ENCODE data around the gene COL6A2. TPM values are rescaled to one million over a fixed set of nuclear protein-coding genes. Genes with fewer than 3 reads are reported as not detected.

Gene COL6A2
- total RNA-seq, 1 experiment from 2014 or later = 22.0 TPM

- Histone ChIP-seq H3K9me3 (ENCODE audit: insufficient read depth, low read depth) (no peaks in the 10 kb centered on the region), H4K20me1 (ENCODE audit: insufficient read depth) (no peaks in the 10 kb centered on the region), H3K27me3 (ENCODE audit: insufficient read depth, low read depth) (no peaks in the 10 kb centered on the region), H3K36me3 (ENCODE audit: low read depth) (no peaks in the 10 kb centered on the region), H3K4me2 (no peak overlapping the region), H3K4me3 (no peak overlapping the region), H2AFZ (no peak overlapping the region), H3K79me2 (ENCODE audit: low read depth) (0 out of 2 replicates have a peak, but pooled peaks cover 1% of the 10 kb centered on the region), H3K9me2 (ENCODE audit: insufficient read depth) (no peaks in the 10 kb centered on the region), H3K4me1 (replicated peaks; ENCODE audit: insufficient read depth) (no peaks in the 10 kb centered on the region), H3F3A (ENCODE audit: insufficient read depth, low read depth) (no peaks in the 10 kb centered on the region), H3K27ac (no peak overlapping the region)
- DNase-seq = no peak
- TF ChIP-seq, protein P1, sequence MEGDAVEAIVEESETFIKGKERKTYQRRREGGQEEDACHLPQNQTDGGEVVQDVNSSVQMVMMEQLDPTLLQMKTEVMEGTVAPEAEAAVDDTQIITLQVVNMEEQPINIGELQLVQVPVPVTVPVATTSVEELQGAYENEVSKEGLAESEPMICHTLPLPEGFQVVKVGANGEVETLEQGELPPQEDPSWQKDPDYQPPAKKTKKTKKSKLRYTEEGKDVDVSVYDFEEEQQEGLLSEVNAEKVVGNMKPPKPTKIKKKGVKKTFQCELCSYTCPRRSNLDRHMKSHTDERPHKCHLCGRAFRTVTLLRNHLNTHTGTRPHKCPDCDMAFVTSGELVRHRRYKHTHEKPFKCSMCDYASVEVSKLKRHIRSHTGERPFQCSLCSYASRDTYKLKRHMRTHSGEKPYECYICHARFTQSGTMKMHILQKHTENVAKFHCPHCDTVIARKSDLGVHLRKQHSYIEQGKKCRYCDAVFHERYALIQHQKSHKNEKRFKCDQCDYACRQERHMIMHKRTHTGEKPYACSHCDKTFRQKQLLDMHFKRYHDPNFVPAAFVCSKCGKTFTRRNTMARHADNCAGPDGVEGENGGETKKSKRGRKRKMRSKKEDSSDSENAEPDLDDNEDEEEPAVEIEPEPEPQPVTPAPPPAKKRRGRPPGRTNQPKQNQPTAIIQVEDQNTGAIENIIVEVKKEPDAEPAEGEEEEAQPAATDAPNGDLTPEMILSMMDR (conservative IDR thresholded peaks at IDR 0.05) = no peak
- no peak for TF ChIP-seq EZH2 (IDR thresholded peaks at IDR 0.05; ENCODE audit: low read depth)
- POLR2A ChIA-PET (ENCODE audit: unreplicated experiment) = no interaction called here
- intact Hi-C loops (cut with micrococcal nuclease; ENCODE audit: unreplicated experiment) = no loop called here
- CTCF ChIA-PET = no interaction called here
- no TSS peak for BruUV-seq (replicated peaks)
Observed at GRCh38 chr21:46108827-46109312, 11.0 kb downstream of the COL6A2 start.

DNA sequence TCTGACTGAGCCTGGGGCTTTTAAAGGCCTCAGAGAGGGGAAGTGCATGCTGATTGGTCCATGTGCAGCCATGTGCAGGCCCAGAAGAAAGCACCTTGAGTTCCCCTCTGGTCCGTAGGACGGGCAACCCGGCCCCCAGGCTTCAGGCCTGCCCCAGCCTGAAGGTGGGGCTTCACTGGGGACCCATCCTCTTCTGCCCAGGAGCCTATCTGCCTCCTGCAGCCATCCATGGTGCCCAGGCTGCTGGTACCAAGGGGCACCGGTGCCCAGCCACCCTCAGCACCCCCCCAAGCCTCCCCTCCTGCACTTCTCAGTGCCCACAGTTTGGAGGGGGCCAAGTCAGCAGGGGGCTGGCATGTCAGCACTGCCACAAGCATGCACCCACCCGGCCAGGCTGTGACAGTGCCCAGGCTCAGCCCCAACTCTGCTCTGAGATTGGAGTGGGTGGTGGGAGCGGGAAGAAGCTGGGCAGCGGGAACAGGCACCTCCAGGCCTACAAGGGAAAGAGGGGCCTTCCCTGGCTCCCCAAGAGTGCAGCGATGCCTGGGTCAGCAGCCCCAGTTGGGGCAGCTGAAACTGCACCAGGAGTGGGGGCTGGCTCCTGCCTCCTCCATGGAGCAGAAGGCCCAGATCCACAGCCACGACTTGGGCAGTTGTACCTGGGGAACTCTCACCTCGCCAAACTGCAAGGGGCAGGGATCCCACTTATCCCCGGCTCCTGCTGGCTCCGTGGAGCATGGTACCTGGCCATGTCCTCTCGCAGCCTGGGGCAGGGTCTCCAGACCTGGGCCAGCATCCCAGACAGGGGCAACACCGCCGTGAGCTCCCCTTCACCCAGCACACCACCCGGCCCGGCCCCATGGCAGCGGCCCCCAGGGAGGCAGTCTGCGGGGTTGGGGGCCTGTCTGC, 11.7 kb downstream of the COL6A2 start:
- no peaks in the 10 kb centered on the region for H4K20me1 ChIP-seq (ENCODE audit: insufficient read depth)
- ChIA-PET CTCF (no interaction called here), POLR2A (ENCODE audit: unreplicated experiment) (no interaction called here)
- H3F3A ChIP-seq (ENCODE audit: insufficient read depth, low read depth) = no peaks in the 10 kb centered on the region
- no peak overlapping the region for H3K4me2 ChIP-seq
- H3K36me3 ChIP-seq (ENCODE audit: low read depth) = no peaks in the 10 kb centered on the region; the same call in 1 of the 2 replicates
- H3K4me1 ChIP-seq (replicated peaks; ENCODE audit: insufficient read depth) = no peaks in the 10 kb centered on the region
- H3K79me2 ChIP-seq (ENCODE audit: low read depth) = no peaks in the 10 kb centered on the region
- no peak overlapping the region for H3K27ac ChIP-seq
- no TSS peak for BruUV-seq (replicated peaks)
- H3K4me3 ChIP-seq = no peak overlapping the region
- H2AFZ ChIP-seq = no peak overlapping the region
- no peaks in the 10 kb centered on the region for H3K27me3 ChIP-seq (ENCODE audit: insufficient read depth, low read depth)
- H3K9me3 ChIP-seq (ENCODE audit: insufficient read depth, low read depth) = no peaks in the 10 kb centered on the region
- H3K9me2 ChIP-seq (ENCODE audit: insufficient read depth) = no peaks in the 10 kb centered on the region
- no peak for DNase-seq
- TF ChIP-seq, protein P1 (conservative IDR thresholded peaks at IDR 0.05) = no peak
- TF ChIP-seq EZH2 (IDR thresholded peaks at IDR 0.05; ENCODE audit: low read depth) = no peak
- intact Hi-C loops (cut with micrococcal nuclease; ENCODE audit: unreplicated experiment) = no loop called here

GRCh38 chr21:46110499-46111192, 12.7 kb downstream of the COL6A2 start:
- no peaks in the 10 kb centered on the region for H4K20me1 ChIP-seq (ENCODE audit: insufficient read depth)
- H3K9me3 ChIP-seq (ENCODE audit: insufficient read depth, low read depth) = no peaks in the 10 kb centered on the region
- H3K9me2 ChIP-seq (ENCODE audit: insufficient read depth) = no peaks in the 10 kb centered on the region
- ChIA-PET CTCF (no interaction called here), POLR2A (ENCODE audit: unreplicated experiment) (no interaction called here)
- H3K4me2 ChIP-seq = no peak overlapping the region
- H3K4me3 ChIP-seq = no peak overlapping the region
- no peak for TF ChIP-seq EZH2 (IDR thresholded peaks at IDR 0.05; ENCODE audit: low read depth)
- TF ChIP-seq, protein P1 (conservative IDR thresholded peaks at IDR 0.05) = no peak
- no peaks in the 10 kb centered on the region for H3F3A ChIP-seq (ENCODE audit: insufficient read depth, low read depth)
- H2AFZ ChIP-seq = no peak overlapping the region
- no peak for DNase-seq
- H3K36me3 ChIP-seq (ENCODE audit: low read depth) = no peaks in the 10 kb centered on the region; the same call in 1 of the 2 replicates
- intact Hi-C loops (cut with micrococcal nuclease; ENCODE audit: unreplicated experiment) = no loop called here
- H3K79me2 ChIP-seq (ENCODE audit: low read depth) = no peaks in the 10 kb centered on the region
- no TSS peak for BruUV-seq (replicated peaks)
- H3K27me3 ChIP-seq (ENCODE audit: insufficient read depth, low read depth) = no peaks in the 10 kb centered on the region
- no peak overlapping the region for H3K27ac ChIP-seq
- no peaks in the 10 kb centered on the region for H3K4me1 ChIP-seq (replicated peaks; ENCODE audit: insufficient read depth)
